Fibroblast of villous mesenchyme (primary cell): Measurements from ENCODE around the gene STAMBPL1. TPM values are rescaled to one million over a fixed set of nuclear protein-coding genes. Genes with fewer than 3 reads are reported as not detected.
A peak's percentile ranks its signal among the peaks of the same experiment; 100 is the strongest.

ENCODE experiments used
- DNase-seq: peaks from one replicate; pipeline ENCODE4 v3.0.0-alpha.2; 2010; ENCODE audit warnings: low read depth
- H3K4me3 ChIP-seq: 2 replicates; pipeline ENCODE4 v1.5.1; 2011; ENCODE audit warnings: low read depth, mild to moderate bottlenecking, low read length
- CTCF ChIP-seq: IDR thresholded peaks from 2 replicates; pipeline ENCODE4 v1.5.1; 2012; ENCODE audit warnings: low read depth, mild to moderate bottlenecking, low read length; ENCODE audit not compliant: insufficient read depth
- total RNA-seq: library from RNA; depleted of rRNA; stranded (reverse); fragments of >200 nt; gene quantifications from 2 replicates; pipeline ENCODE4 v1.2.3, GENCODE V29; 2012

Gene STAMBPL1
- total RNA-seq, 1 donor, result 98.9 TPM

GRCh38 chr10:88938938-88939337 is 58.9 kb downstream of the STAMBPL1 start:
- DNase-seq, result no peak
- no peak for TF ChIP-seq CTCF
- no peak overlapping the region for H3K4me3 ChIP-seq

- no peak for TF ChIP-seq CTCF
- no peak overlapping the region for H3K4me3 ChIP-seq
- no peak for DNase-seq
Observed at GRCh38 chr10:88941026-88941425, 61.0 kb downstream of the STAMBPL1 start.

- no peak overlapping the region for H3K4me3 ChIP-seq
- TF ChIP-seq CTCF, result no peak
- no peak for DNase-seq
Observed at GRCh38 chr10:88943778-88944177, 63.7 kb downstream of the STAMBPL1 start.

- no peak overlapping the region for H3K4me3 ChIP-seq
- DNase-seq, result no peak
- TF ChIP-seq CTCF, result no peak
Observed at GRCh38 chr10:88944813-88945212, 64.8 kb downstream of the STAMBPL1 start.

GRCh38 chr10:88946200-88946599 is 66.2 kb downstream of the STAMBPL1 start:
- no peak for TF ChIP-seq CTCF

GRCh38 chr10:88946965-88947590 is 67.0 kb downstream of the STAMBPL1 start:
- TF ChIP-seq CTCF, result no peak
- DNase-seq, result peak; percentile 82
- H3K4me3 ChIP-seq, result no peak overlapping the region

More at GRCh38 chr10:88946200-88946599, 66.2 kb downstream of the STAMBPL1 start:
- no peak for DNase-seq
- H3K4me3 ChIP-seq, result no peak overlapping the region

GRCh38 chr10:88949051-88949450 is 69.0 kb downstream of the STAMBPL1 start:
- H3K4me3 ChIP-seq, result peak overlapping the region; percentile 12
- DNase-seq, result no peak
- no peak for TF ChIP-seq CTCF
